SJSA1 (cell line): ENCODE data around the gene IGFBP5. TPM values are rescaled to one million over a fixed set of nuclear protein-coding genes. Genes with fewer than 3 reads are reported as not detected.
A peak's percentile ranks its signal among the peaks of the same experiment; 100 is the strongest.

Experiments
- DNase-seq, 2 experiments: peaks; one replicate each; pipeline ENCODE4 v3.0.0-alpha.2; 2015 to 2020; ENCODE audit warnings: low spot score in 2 of 2, low read depth in 1 of 2
- H3K27ac ChIP-seq: fragments of 250-450 bp; sonication (Bioruptor Pico); 2 replicates; pipeline ENCODE4 v1.5.1; 2020; ENCODE audit warnings: mild to moderate bottlenecking, moderate library complexity
- H3K27me3 ChIP-seq: fragments of 250-450 bp; sonication (Bioruptor Pico); replicated peaks from 2 replicates; pipeline ENCODE4 v1.5.1; 2020; ENCODE audit warnings: mild to moderate bottlenecking, moderate library complexity
- H3K36me3 ChIP-seq: fragments of 250-450 bp; sonication (Bioruptor Pico); 2 replicates; pipeline ENCODE4 v1.5.1; 2020; ENCODE audit warnings: mild to moderate bottlenecking
- H3K4me1 ChIP-seq: fragments of 250-450 bp; sonication (Bioruptor Pico); replicated peaks from 2 replicates; pipeline ENCODE4 v1.6.1; 2021; ENCODE audit warnings: mild to moderate bottlenecking
- H3K4me3 ChIP-seq: fragments of 250-450 bp; sonication (Bioruptor Pico); 2 replicates; pipeline ENCODE4 v1.5.1; 2020; ENCODE audit warnings: mild to moderate bottlenecking
- H3K9me3 ChIP-seq: fragments of 250-450 bp; sonication (Bioruptor Pico); replicated peaks from 2 replicates; pipeline ENCODE4 v1.5.1; 2020; ENCODE audit warnings: mild to moderate bottlenecking
- total RNA-seq: library from RNA; depleted of rRNA; stranded (reverse); fragments of >200 nt; shearing (Covaris generic); gene quantifications from 2 replicates; pipeline ENCODE4 v1.2.3, GENCODE V29; 2014

IGFBP5 gene
- total RNA-seq, 1 experiment from 2014 or later, result 0.03 TPM

GRCh38 chr2:216649574-216649973 is 45.8 kb downstream of the IGFBP5 start:
- Histone ChIP-seq H3K4me3 (no peak overlapping the region), H3K9me3 (0 out of 2 replicates have a peak, but pooled peaks cover 5% of the 10 kb centered on the region)

GRCh38 chr2:216648105-216648504 is 47.2 kb downstream of the IGFBP5 start:
- H3K36me3 ChIP-seq, result no peaks in the 10 kb centered on the region
- DNase-seq, result no peak

More at GRCh38 chr2:216649574-216649973, 45.8 kb downstream of the IGFBP5 start:
- Histone ChIP-seq H3K4me1 (no peaks in the 10 kb centered on the region), H3K27me3 (no peaks in the 10 kb centered on the region; the same call in 1 of the 2 replicates), H3K27ac (no peak overlapping the region), H3K36me3 (no peaks in the 10 kb centered on the region)
- no peak for DNase-seq

DNA sequence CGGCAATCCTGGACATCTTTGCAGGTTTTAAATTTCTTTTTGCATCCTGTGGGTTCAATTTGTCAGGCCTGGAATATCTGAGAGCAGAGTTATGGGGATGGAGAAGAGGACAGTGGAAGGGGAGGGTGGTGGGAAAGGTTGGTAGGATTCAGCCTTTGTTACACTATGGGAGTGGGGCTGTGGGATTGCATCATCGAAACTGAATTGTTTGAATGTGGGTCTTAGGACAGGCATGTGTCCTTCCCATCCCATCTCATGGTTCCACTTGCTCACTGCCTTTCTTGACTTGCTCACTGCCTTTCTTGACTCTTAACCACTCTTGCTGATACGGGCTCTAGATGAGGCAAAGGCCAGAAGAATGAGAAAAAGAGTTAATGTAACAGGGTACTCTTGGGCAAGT is 49.2 kb downstream of the IGFBP5 start:
- Histone ChIP-seq H3K27me3 (no peaks in the 10 kb centered on the region; the same call in 1 of the 2 replicates), H3K4me1 (no peaks in the 10 kb centered on the region), H3K27ac (no peak overlapping the region), H3K36me3 (no peaks in the 10 kb centered on the region), H3K4me3 (no peak overlapping the region), H3K9me3 (0 out of 2 replicates have a peak, but pooled peaks cover 5% of the 10 kb centered on the region)
- no peak for DNase-seq

More at GRCh38 chr2:216648105-216648504, 47.2 kb downstream of the IGFBP5 start:
- no peaks in the 10 kb centered on the region for H3K4me1 ChIP-seq
- 0 out of 2 replicates have a peak, but pooled peaks cover 5% of the 10 kb centered on the region for H3K9me3 ChIP-seq
- no peaks in the 10 kb centered on the region; the same call in 1 of the 2 replicates for H3K27me3 ChIP-seq
- no peak overlapping the region for H3K4me3 ChIP-seq
- no peak overlapping the region for H3K27ac ChIP-seq

DNA sequence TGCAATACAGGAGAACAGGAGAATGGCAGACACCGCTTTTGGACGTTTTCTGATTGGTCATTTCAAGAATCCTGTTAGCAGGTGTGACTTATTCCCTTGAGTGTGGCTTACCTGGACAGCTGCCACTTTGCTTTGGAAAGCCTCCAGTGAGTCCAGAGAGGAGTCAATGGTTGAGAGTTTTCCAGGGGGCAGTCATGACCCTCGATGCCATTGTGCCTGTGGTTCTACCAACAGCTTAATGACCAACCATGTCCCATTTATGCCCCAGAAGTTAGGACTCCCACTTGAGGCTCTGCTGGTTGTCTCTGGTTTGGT is 49.8 kb downstream of the IGFBP5 start:
- no peak overlapping the region for H3K4me3 ChIP-seq
- H3K9me3 ChIP-seq, result 0 out of 2 replicates have a peak, but pooled peaks cover 5% of the 10 kb centered on the region
- no peak for DNase-seq
- H3K27me3 ChIP-seq, result no peaks in the 10 kb centered on the region; the same call in 1 of the 2 replicates
- no peaks in the 10 kb centered on the region for H3K4me1 ChIP-seq
- H3K27ac ChIP-seq, result no peak overlapping the region
- H3K36me3 ChIP-seq, result no peaks in the 10 kb centered on the region

DNA sequence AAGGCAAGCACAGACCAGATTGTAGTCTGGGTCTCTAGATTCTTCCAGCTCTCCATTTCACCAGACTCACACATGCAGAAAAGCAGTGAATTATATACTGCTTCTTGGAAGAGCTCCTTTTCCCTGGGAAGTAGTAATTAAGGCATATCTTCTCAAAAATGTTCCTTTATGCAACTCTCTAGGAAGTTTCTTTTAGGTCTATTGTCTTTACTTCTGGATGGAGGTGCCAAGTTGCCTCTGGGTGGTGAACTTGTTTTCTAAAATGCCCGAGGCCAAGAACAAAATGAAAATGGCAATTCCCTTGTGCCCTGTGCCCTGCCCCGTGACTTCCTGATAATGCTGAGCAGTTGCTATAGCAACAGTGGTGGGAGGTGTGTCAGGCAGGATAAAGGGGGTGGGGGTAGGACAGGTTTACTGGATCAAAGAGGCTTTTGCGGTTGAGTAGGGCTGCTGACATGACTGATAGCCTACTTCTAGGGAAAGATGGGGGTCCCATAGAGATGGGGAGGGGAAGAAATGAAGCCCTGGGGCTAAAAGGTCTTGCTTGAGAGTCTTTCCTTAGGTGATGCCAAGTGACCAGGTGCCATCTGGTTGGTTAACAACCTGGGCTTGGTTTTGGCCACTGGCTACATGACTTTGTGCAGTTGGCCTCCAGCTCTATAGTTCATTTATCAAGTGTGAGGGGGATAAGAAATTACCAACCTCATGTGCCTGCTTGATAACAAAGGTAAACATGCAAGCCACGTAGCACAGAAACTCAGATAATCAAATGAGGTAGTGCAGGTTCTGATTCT is 50.3 kb downstream of the IGFBP5 start:
- H3K4me1 ChIP-seq, result no peaks in the 10 kb centered on the region
- H3K36me3 ChIP-seq, result no peaks in the 10 kb centered on the region
- no peak for DNase-seq
- H3K9me3 ChIP-seq, result 0 out of 2 replicates have a peak, but pooled peaks cover 5% of the 10 kb centered on the region
- no peak overlapping the region for H3K4me3 ChIP-seq
- H3K27me3 ChIP-seq, result no peaks in the 10 kb centered on the region; the same call in 1 of the 2 replicates
- no peak overlapping the region for H3K27ac ChIP-seq

- no peak for DNase-seq
- Histone ChIP-seq H3K27me3 (no peaks in the 10 kb centered on the region; the same call in 1 of the 2 replicates), H3K4me1 (no peaks in the 10 kb centered on the region), H3K27ac (no peak overlapping the region), H3K4me3 (no peak overlapping the region), H3K36me3 (no peaks in the 10 kb centered on the region), H3K9me3 (0 out of 2 replicates have a peak, but pooled peaks cover 5% of the 10 kb centered on the region)
Measured at GRCh38 chr2:216643986-216644659, 51.2 kb downstream of the IGFBP5 start.

DNA sequence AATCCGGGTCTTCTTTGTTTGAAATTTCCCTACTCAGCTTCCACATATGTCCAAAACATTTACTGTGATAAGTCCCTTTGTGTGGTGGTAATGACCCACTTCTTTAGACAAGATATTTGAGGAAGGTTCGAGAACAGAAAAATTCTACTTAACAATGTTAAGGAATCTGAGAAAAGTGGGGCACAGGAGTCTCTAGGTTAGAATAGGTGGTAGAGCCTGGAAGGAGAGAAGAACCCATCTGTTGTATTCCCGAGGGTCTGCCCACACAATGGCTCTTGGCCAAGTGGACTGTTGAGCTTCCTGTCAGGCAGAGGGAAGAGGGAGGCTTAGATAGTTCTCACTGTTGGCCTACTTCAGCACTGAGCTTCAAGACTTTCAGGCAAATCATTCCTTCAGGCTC is 57.9 kb downstream of the IGFBP5 start:
- DNase-seq, result no peak
- H3K27ac ChIP-seq, result no peak overlapping the region
- H3K4me1 ChIP-seq, result peaks cover 17% of the 10 kb centered on the region
- no peak overlapping the region for H3K4me3 ChIP-seq
- no peaks in the 10 kb centered on the region for H3K9me3 ChIP-seq
- H3K27me3 ChIP-seq, result peaks cover 24% of the 10 kb centered on the region
- no peaks in the 10 kb centered on the region for H3K36me3 ChIP-seq

DNA sequence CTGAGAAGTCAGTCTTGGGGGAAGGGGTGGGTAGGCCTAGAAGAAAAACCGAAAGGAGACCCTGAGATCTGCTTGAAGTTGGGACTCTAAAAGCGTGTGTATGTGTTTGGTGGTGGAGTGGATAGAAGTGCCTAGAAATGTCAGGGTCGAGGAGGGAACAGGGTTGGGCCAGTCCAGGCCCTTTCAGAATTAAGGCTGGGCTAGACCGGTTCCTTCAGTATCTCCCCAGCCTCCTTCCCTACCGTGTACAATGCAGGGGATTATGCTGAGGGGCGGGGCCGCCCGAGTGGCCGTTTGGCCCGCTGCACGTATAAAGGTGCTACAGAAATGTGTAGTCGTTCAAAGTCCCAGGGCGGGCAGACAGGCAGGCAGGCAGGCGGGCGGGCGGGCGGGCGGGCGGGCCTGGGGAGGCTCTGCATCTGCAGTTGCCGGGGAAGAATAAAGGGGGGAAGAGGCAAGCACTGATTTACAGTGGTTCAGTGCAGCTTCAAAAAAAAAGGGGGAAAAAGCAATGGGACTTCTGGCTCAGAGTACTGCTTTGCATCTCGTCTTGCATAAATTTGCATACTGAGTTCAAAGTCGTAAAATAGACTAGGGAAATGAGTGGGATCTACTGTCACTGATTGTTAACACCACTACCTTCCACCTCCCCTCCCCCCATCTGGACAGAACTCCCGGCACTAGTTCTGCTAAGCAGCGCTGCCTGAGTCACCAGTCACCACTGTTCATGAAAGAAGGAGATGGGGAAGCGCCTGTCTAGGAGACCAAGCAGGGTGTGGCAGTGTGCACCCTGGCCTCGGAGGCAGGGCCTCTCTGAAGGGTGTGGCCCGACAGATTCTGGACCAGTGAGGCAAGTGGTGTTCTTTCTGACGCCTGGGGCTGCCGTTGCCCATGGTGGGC is 58.5 kb downstream of the IGFBP5 start:
- no peak overlapping the region for H3K27ac ChIP-seq
- no peak for DNase-seq
- no peak overlapping the region for H3K4me3 ChIP-seq

DNA sequence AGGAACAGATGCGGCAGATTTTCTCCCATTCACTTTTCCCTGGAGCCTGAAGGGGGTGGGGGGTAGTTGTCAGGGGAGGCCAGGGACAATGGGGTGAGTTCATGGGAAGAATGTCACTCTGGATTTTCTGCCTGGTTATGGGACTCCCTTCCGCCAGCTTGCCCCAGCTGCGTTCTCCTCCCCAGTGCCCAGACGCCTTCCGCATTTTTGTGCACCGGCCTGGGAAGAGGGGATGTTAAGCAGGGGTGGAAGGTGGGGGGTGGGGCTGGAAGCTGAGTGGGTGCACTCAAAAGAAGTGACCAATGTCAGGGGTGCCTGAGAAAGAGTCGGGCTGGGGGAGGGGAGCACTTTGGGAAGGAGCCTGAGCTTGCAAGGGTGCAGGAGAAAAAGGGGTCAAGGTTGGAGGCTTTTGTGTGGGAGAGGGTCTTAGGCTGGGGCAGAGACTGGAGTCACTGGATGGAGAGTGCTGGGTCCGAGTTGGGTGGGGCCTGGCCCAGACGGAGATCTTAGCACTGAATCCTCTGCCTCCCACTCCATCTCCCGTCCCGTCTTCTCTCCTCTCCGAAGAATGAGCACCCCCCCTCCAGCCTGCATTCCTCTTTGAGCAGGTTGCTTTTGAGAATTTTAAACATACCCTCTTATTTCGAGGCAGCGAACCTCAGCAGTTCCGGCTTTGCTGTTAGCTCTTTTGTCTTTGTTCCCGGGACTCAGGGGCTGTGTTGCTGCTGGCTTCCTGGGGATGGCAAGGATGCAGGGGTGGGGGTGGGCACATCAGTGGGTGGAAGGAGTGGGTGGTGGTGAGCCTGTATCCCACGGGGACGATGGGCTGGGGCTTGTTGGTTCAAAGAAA is 59.4 kb downstream of the IGFBP5 start:
- no peak for DNase-seq
- H3K27ac ChIP-seq, result no peak overlapping the region
- peaks cover 33% of the 10 kb centered on the region for H3K27me3 ChIP-seq
- peaks cover 18% of the 10 kb centered on the region for H3K4me1 ChIP-seq
- H3K9me3 ChIP-seq, result no peaks in the 10 kb centered on the region
- H3K4me3 ChIP-seq, result no peak overlapping the region
- no peaks in the 10 kb centered on the region for H3K36me3 ChIP-seq

More for the DNA sequence above, 58.5 kb downstream of the IGFBP5 start:
- Histone ChIP-seq H3K27me3 (peaks cover 30% of the 10 kb centered on the region), H3K9me3 (no peaks in the 10 kb centered on the region), H3K36me3 (no peaks in the 10 kb centered on the region), H3K4me1 (peaks cover 18% of the 10 kb centered on the region)

DNA sequence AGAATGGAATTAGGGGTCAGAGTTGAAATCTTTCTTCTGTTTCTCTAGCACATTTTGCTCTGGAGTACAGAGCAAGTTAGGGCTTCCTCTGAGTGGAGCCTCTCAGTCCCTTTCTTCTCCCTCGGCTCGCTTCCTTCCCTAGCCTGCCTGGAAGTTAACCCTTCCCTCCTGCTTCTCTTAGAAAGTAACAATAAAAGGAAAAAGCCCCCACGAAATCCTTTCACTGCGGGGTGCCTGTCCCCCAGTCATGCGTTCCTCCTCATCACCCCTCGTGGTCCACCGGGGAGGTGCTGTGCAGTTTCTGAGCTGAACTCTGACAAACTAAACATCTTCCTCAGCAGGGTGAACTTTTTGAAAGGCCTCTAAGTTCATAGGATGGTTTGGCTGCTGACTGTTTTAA is 60.2 kb downstream of the IGFBP5 start:
- H3K36me3 ChIP-seq, result no peaks in the 10 kb centered on the region
- no peak for DNase-seq
- H3K4me3 ChIP-seq, result no peak overlapping the region
- H3K4me1 ChIP-seq, result peaks cover 18% of the 10 kb centered on the region
- peaks cover 40% of the 10 kb centered on the region for H3K27me3 ChIP-seq
- H3K27ac ChIP-seq, result no peak overlapping the region
- no peaks in the 10 kb centered on the region for H3K9me3 ChIP-seq

DNA sequence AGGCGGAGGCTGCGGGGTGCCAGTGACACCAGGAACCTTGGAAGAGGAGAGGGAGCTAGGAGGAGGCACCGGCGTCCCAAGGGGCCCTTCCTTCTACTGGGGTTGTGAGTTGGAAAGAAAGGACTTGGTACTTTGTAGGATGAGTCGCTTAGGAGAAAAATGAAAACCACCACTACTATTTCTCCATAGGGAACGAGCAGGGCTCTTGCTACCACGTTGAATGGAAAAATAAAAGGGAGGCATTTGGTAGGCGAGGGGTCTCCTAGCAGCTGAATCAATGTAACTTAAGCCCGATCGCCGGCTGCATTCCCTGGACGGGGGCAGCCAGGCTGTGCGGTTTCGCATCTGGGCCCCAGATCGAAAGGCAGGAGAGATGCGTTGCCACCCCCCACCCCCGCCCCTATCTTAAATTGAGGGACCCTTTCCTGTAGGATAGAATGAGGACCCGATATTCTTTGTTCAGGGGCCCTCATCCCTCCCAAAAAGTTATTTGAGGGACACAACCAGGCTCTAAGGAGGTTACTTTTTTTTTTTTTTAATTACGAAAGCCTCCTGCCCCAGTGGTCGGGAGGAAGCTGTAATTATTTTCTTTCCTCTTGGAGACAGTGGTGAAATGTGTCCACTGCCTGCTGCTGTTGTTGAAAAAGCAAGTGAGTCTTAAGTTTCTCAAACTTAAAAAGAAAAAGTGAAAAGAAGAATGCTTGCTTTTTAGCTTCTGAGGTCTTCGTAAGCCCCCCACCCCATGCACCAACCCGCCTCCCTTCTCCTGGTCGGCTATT is 60.8 kb downstream of the IGFBP5 start:
- no peaks in the 10 kb centered on the region for H3K9me3 ChIP-seq
- no peak for DNase-seq
- peaks cover 18% of the 10 kb centered on the region for H3K4me1 ChIP-seq
- peaks cover 41% of the 10 kb centered on the region for H3K27me3 ChIP-seq
- no peak overlapping the region for H3K4me3 ChIP-seq
- H3K27ac ChIP-seq, result no peak overlapping the region
- H3K36me3 ChIP-seq, result no peaks in the 10 kb centered on the region

- peaks cover 18% of the 10 kb centered on the region for H3K4me1 ChIP-seq
- no peak overlapping the region for H3K27ac ChIP-seq
- H3K27me3 ChIP-seq, result peaks cover 41% of the 10 kb centered on the region
- no peak for DNase-seq
- no peaks in the 10 kb centered on the region for H3K9me3 ChIP-seq
- no peaks in the 10 kb centered on the region for H3K36me3 ChIP-seq
- peak overlapping the region; percentile 19 for H3K4me3 ChIP-seq
Measured at GRCh38 chr2:216633616-216634369, 61.6 kb downstream of the IGFBP5 start.
